ENCODE measurements around the gene YIPF3. TPM values are rescaled to one million over a fixed set of nuclear protein-coding genes. Genes with fewer than 3 reads are reported as not detected.

The YIPF3 gene
- total RNA-seq, 1 experiment from 2014 or later, result 81.3 TPM

DNA sequence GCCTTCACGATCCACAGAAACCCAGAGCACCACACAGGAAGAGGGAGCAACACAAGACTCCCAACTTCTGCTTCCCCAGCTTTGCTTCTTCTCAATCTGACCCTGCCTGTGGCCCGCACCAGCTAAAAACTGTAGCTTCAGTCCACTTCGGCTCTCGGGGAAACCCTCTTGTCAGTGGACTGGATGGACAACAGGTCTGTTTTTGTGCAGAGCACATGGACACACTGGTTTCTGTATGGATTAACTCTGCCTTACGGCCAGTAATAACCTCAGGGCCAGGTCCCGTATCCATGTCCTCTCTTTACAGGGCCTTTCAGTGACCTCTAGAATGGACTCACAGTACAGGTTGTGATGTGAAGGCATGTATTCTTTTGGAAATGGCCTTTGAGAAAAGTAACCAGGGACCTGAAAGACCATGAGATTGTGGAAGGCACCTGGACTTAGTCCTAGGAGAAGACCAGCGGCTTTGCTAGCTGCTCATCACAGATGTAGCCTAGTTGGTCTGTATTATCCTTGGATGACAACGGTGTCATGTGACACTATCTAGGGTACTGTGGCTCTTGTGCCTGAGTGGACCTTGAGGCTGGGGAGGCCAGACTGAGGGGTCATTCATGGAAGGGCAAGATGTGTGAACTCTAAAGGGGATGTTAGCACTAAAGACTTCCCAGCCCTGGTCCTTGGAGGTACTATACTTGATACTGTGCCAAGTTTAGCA, 6.0 kb upstream of the YIPF3 start (continued):
- TF ChIP-seq, protein P1, sequence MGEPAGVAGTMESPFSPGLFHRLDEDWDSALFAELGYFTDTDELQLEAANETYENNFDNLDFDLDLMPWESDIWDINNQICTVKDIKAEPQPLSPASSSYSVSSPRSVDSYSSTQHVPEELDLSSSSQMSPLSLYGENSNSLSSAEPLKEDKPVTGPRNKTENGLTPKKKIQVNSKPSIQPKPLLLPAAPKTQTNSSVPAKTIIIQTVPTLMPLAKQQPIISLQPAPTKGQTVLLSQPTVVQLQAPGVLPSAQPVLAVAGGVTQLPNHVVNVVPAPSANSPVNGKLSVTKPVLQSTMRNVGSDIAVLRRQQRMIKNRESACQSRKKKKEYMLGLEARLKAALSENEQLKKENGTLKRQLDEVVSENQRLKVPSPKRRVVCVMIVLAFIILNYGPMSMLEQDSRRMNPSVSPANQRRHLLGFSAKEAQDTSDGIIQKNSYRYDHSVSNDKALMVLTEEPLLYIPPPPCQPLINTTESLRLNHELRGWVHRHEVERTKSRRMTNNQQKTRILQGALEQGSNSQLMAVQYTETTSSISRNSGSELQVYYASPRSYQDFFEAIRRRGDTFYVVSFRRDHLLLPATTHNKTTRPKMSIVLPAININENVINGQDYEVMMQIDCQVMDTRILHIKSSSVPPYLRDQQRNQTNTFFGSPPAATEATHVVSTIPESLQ (CRISPR knock-in tag; IDR thresholded peaks at IDR 0.05), result no peak
- no peak for TF ChIP-seq CBFB (CRISPR knock-in tag; IDR thresholded peaks at IDR 0.05; ENCODE audit: low read depth)

GRCh38 chr6:43521836-43522235, 5.1 kb upstream of the YIPF3 start:
- peaks cover 50% of the 10 kb centered on the region for H3K36me3 Mint-ChIP-seq
- POLR2A ChIA-PET, result interaction anchor here (0.6 kb wide), 1 partner anchor 94 kb away, joined by 3 read pairs; no protein-coding TSS in a partner anchor
- CTCF ChIA-PET, result interaction anchor here (1.1 kb wide), 1 partner anchor 25 kb away, joined by 3 read pairs; no protein-coding TSS in a partner anchor
- ATAC-seq (no peak), DNase-seq (ENCODE audit: low spot score) (no peak)
- H3K4me3 Mint-ChIP-seq, result no peak overlapping the region
- H3K27ac Mint-ChIP-seq, result no peak overlapping the region
- H3K9me3 Mint-ChIP-seq, result no peaks in the 10 kb centered on the region
- no peaks in the 10 kb centered on the region for H3K27me3 Mint-ChIP-seq (ENCODE audit: low read depth)
- no peaks in the 10 kb centered on the region for H3K4me1 Mint-ChIP-seq
- TF ChIP-seq JUN (CRISPR knock-in tag; IDR thresholded peaks at IDR 0.05) (no peak), CREM (CRISPR knock-in tag; IDR thresholded peaks at IDR 0.05) (no peak), ZNF232 (CRISPR knock-in tag; IDR thresholded peaks at IDR 0.05) (no peak), USF1 (CRISPR knock-in tag; IDR thresholded peaks at IDR 0.05) (no peak), ZMAT4 (CRISPR knock-in tag; IDR thresholded peaks at IDR 0.05) (no peak), ZBTB21 (CRISPR knock-in tag; IDR thresholded peaks at IDR 0.05; ENCODE audit: borderline replicate concordance) (no peak), FOXP4 (CRISPR knock-in tag; IDR thresholded peaks at IDR 0.05) (no peak), ZNF532 (CRISPR knock-in tag; IDR thresholded peaks at IDR 0.05; ENCODE audit: borderline replicate concordance) (no peak), MYBL2 (CRISPR knock-in tag; IDR thresholded peaks at IDR 0.05) (no peak), TP53 (CRISPR knock-in tag; IDR thresholded peaks at IDR 0.05) (no peak), CDX4 (CRISPR knock-in tag; IDR thresholded peaks at IDR 0.05; ENCODE audit: borderline replicate concordance) (no peak), NR1H2 (CRISPR knock-in tag; IDR thresholded peaks at IDR 0.05) (no peak), ZNF219 (CRISPR knock-in tag; IDR thresholded peaks at IDR 0.05; ENCODE audit: borderline replicate concordance) (no peak), SP1 (CRISPR knock-in tag; conservative IDR thresholded peaks at IDR 0.05) (no peak)
- TF ChIP-seq, protein P2, sequence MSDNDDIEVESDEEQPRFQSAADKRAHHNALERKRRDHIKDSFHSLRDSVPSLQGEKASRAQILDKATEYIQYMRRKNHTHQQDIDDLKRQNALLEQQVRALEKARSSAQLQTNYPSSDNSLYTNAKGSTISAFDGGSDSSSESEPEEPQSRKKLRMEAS (CRISPR knock-in tag; IDR thresholded peaks at IDR 0.05), result no peak
- TF ChIP-seq, protein P3, sequence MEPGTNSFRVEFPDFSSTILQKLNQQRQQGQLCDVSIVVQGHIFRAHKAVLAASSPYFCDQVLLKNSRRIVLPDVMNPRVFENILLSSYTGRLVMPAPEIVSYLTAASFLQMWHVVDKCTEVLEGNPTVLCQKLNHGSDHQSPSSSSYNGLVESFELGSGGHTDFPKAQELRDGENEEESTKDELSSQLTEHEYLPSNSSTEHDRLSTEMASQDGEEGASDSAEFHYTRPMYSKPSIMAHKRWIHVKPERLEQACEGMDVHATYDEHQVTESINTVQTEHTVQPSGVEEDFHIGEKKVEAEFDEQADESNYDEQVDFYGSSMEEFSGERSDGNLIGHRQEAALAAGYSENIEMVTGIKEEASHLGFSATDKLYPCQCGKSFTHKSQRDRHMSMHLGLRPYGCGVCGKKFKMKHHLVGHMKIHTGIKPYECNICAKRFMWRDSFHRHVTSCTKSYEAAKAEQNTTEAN (CRISPR knock-in tag; IDR thresholded peaks at IDR 0.05), result no peak
- TF ChIP-seq, protein P1 (CRISPR knock-in tag; IDR thresholded peaks at IDR 0.05), result no peak
- TF ChIP-seq, protein P4, sequence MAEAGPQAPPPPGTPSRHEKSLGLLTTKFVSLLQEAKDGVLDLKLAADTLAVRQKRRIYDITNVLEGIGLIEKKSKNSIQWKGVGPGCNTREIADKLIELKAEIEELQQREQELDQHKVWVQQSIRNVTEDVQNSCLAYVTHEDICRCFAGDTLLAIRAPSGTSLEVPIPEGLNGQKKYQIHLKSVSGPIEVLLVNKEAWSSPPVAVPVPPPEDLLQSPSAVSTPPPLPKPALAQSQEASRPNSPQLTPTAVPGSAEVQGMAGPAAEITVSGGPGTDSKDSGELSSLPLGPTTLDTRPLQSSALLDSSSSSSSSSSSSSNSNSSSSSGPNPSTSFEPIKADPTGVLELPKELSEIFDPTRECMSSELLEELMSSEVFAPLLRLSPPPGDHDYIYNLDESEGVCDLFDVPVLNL (CRISPR knock-in tag; IDR thresholded peaks at IDR 0.05; ENCODE audit: borderline replicate concordance, low read depth), result no peak

All from WTC11 (cell line).